ENCODE measurements around the gene EPN1.

EPN1 gene

DNA sequence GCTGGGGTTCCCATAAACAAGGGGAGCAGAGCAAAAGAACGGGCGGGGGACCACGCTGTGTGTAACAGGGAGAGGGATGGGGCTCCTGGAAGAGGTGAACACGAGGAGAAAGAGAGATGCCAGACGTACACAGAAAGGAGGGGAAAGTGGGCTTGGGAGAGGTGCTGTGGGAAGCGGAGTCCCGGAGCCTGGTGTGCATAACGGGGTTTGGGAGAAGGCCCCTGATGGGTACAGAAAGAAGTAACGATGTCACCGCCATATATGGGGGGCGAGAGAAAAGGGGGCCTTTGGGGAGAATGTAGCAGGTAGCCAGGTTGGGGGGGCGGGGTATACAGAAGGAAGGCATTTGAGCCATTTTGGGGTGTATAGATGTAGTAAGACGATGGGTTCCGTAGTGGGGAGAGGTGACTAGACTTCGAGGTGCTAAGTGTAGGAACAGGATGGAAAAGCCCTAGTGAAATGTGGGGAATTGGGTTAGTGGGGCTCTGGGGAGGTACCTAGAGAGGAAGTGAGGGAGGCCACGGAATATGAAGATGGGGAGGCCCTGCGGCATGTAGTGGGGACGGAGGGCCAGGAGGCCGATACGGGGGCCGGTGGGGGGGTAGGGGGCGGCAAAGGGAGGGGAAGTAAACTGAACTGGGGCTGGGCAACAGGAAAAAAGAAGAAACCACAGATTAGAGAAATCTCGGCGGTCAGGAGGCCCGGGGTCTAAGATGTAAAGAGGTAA, 33.4 kb upstream of the EPN1 start:
- POLR2A ChIA-PET (ENCODE audit: low non-redundant PET): interaction anchor here (0.6 kb wide), 1 partner anchor 174 kb away, joined by 3 read pairs; no protein-coding TSS in a partner anchor
- DNase-seq (ENCODE audit: low spot score): no peak

DNA sequence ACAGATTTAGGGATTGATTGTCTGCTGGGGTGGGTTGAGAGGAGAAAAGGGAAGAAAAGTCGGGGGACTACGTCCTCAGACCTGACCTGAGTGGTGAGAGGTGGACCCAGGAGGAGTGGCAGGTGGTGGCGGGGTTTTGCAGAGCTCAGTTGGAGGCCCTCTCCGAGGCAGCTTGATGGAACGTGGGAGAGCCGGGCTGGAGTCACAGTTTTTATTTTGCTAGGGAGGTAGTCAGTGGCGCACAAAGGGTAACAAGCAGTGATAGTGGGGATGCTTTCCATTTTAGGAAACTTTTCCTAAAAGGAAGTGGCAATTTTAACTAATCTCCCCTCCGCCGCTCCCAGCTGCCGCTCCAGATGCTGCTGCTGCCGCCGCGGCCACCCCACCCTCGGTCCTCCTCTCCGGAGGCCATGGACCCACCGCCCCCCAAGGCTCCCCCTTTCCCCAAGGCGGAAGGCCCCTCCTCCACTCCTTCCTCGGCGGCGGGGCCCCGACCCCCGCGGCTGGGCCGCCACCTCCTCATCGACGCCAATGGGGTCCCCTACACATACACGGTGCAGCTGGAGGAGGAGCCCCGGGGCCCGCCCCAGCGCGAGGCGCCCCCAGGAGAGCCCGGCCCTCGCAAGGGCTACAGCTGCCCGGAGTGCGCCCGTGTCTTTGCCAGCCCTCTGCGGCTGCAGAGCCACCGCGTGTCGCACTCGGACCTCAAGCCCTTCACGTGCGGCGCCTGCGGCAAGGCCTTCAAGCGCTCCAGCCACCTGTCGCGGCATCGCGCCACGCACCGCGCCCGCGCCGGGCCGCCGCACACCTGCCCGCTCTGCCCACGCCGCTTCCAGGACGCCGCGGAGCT, 32.6 kb upstream of the EPN1 start:
- TF ChIP-seq, protein P1, sequence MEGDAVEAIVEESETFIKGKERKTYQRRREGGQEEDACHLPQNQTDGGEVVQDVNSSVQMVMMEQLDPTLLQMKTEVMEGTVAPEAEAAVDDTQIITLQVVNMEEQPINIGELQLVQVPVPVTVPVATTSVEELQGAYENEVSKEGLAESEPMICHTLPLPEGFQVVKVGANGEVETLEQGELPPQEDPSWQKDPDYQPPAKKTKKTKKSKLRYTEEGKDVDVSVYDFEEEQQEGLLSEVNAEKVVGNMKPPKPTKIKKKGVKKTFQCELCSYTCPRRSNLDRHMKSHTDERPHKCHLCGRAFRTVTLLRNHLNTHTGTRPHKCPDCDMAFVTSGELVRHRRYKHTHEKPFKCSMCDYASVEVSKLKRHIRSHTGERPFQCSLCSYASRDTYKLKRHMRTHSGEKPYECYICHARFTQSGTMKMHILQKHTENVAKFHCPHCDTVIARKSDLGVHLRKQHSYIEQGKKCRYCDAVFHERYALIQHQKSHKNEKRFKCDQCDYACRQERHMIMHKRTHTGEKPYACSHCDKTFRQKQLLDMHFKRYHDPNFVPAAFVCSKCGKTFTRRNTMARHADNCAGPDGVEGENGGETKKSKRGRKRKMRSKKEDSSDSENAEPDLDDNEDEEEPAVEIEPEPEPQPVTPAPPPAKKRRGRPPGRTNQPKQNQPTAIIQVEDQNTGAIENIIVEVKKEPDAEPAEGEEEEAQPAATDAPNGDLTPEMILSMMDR (conservative IDR thresholded peaks at IDR 0.05; ENCODE audit: low read depth): no peak
- peak overlapping the region; percentile 96 for H3K27ac ChIP-seq
- CTCF ChIA-PET: interaction anchor here (0.6 kb wide), 1 partner anchor 44 kb away, joined by 4 read pairs; no protein-coding TSS in a partner anchor
- POLR2A ChIA-PET (ENCODE audit: low non-redundant PET): interaction anchor here (0.6 kb wide), 1 partner anchor 12 kb away, joined by 3 read pairs; the partner anchor contains the start of gene U2AF2
- no peak for DNase-seq (ENCODE audit: low spot score)

More for the DNA sequence above, 33.4 kb upstream of the EPN1 start:
- H3K27ac ChIP-seq: peak overlapping the region; percentile 96
- CTCF ChIA-PET: no interaction called here
- TF ChIP-seq, protein P1 (conservative IDR thresholded peaks at IDR 0.05; ENCODE audit: low read depth): no peak

DNA sequence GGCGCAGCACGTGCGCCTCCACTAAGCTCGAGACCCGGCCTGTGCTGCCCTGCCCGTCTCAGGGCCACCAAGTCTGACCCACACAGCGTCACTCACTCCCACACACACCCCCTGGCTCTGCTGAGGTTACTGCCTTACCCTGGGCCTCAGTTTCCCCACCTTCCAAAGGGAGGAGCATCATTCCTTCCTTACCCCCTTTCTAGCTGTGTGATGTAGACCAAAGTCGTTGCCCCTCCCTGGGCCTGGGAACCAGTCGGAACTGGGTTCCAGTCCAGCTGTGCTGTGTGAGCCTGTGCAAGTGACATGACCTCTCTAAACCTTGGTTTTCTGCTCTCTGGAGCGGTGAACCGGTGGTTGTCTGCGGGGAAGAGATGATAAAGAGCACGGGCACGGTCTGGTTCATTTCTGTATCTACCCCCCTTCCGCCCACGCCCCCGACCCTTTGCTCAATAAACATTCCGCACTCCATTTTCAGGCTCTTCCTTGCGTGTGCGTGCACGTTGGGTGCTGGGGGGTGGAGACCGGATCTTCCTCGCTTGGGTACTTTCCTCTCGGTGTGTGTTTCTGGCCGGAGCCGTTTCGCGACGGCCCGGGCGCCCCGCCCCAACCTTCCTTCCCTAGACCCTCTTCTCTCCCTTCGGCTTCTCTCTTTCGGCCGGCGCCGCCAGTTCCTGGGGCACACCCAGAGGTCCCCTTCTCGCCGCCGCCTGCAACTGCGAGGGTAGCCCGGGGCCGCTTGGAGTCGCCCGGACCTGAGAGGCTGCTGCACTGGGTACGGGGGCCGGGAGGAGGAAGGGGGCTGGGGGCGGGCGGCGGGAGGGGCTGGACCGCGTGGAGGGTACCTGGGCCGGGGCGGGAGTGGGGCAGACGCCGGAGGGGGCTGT, 31.8 kb upstream of the EPN1 start, which contains the start of gene ZNF581:
ZNF581 (plus strand) TSS at position 647 of the 884 bp plus-strand sequence. CDS start 923 bp downstream, outside the sequence.
- peak; percentile 83 for DNase-seq (ENCODE audit: low spot score)
- TF ChIP-seq, protein P1 (conservative IDR thresholded peaks at IDR 0.05; ENCODE audit: low read depth): no peak
- peak within 1 kb of the TSS; percentile 96 for H3K27ac ChIP-seq
- POLR2A ChIA-PET (ENCODE audit: low non-redundant PET): interaction anchor here (0.6 kb wide), 1 partner anchor 11 kb away, joined by 3 read pairs; the partner anchor contains the start of gene U2AF2
- CTCF ChIA-PET: interaction anchor here (0.6 kb wide), 1 partner anchor 44 kb away, joined by 4 read pairs; no protein-coding TSS in a partner anchor

DNA sequence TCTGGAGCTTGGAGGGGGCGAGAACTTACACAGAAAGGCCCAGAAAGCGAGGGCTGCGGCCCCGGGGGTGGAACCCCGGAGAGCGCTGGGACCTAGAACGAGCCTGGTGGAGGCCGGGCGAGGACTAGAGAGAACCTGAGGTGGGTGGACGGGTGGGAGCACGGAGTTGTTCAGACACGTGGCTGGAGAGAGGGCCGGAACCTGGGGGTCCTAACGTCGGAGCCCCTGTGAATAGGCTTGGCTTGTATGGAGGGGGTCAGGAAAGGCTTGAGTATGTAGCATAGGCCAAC, 31.2 kb upstream of the EPN1 start:
- H3K27ac ChIP-seq: peak overlapping the region; percentile 96
- DNase-seq (ENCODE audit: low spot score): no peak
- TF ChIP-seq, protein P1 (conservative IDR thresholded peaks at IDR 0.05; ENCODE audit: low read depth): no peak
- ChIA-PET CTCF (no interaction called here), POLR2A (ENCODE audit: low non-redundant PET) (no interaction called here)

DNA sequence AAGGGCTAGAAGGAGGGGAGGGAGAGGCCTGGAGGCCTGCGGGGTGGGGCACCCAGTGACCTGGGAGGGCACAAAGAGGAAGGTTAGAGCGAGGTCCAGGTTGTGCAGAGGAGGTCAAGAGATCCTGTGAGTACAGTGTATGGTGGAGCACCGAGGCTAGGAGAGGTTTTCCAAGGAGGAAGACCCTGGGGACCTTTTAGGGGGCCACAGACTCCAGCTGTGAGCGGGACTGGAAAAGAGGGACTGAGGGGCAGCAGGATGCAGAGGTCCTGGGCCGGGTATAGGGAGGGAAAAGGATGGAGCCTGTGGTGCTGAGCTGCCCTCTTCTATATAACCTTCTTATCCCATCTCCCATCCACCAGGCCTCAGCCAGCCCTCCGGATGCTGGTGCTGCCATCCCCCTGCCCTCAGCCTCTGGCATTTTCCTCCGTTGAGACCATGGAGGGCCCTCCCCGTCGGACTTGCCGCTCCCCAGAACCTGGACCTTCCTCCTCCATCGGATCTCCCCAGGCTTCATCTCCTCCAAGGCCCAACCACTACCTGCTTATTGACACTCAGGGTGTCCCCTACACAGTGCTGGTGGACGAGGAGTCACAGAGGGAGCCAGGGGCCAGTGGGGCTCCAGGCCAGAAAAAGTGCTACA, 30.7 kb upstream of the EPN1 start:
- POLR2A ChIA-PET (ENCODE audit: low non-redundant PET): no interaction called here
- H3K27ac ChIP-seq: peak overlapping the region; percentile 96
- no peak for DNase-seq (ENCODE audit: low spot score)
- TF ChIP-seq, protein P1 (conservative IDR thresholded peaks at IDR 0.05; ENCODE audit: low read depth): no peak
- CTCF ChIA-PET: no interaction called here

All from RWPE1 (cell line).